ENCODE results near the gene POTEC.
"Not testable (repeated sequence)": the region's sequence is repeated elsewhere in the genome, so short reads cannot be mapped to it uniquely, and the experiment has no call there.

The POTEC gene

GRCh38 chr18:14543446-14543964 lies at the start of gene POTEC:
Gene POTEC, minus strand, starts transcription at chr18:14543600. Its CDS starts 454 bp downstream, at chr18:14543146.
- H3K9ac ChIP-seq (ENCODE audit: low read length); H3K27me3 ChIP-seq (ENCODE audit: control insufficient read depth, insufficient read depth, low read length); H3K9me3 ChIP-seq (ENCODE audit: control insufficient read depth, insufficient read depth, low read depth, low read length); H3K36me3 ChIP-seq (ENCODE audit: control insufficient read depth, insufficient read depth, low read length); H3K4me1 ChIP-seq (ENCODE audit: control insufficient read depth, insufficient read depth, low read length); H3K4me3 ChIP-seq (ENCODE audit: low read depth, low read length); H3K27ac ChIP-seq (ENCODE audit: low read depth, low read length): not testable (repeated sequence)

GRCh38 chr18:14577971-14578370 lies 34.6 kb upstream of the POTEC start:
- Histone ChIP-seq H3K4me3 (ENCODE audit: low read depth, low read length) (no peak overlapping the region), H3K9me3 (ENCODE audit: control insufficient read depth, insufficient read depth, low read depth, low read length) (peaks cover 4% of the 10 kb centered on the region; the same call in 1 of the 2 replicates), H3K27me3 (ENCODE audit: control insufficient read depth, insufficient read depth, low read length) (no peaks in the 10 kb centered on the region), H3K27ac (ENCODE audit: low read depth, low read length) (no peak overlapping the region), H3K36me3 (ENCODE audit: control insufficient read depth, insufficient read depth, low read length) (no peaks in the 10 kb centered on the region), H3K9ac (ENCODE audit: low read length) (no peak overlapping the region), H3K4me1 (ENCODE audit: control insufficient read depth, insufficient read depth, low read length) (no peaks in the 10 kb centered on the region)

- H3K4me1 ChIP-seq (ENCODE audit: control insufficient read depth, insufficient read depth, low read length): not testable (repeated sequence)
Observed at GRCh38 chr18:14559502-14559901, 16.1 kb upstream of the POTEC start.

GRCh38 chr18:14531659-14532058 lies 11.7 kb downstream of the POTEC start:
- not testable (repeated sequence) for H3K9ac ChIP-seq (ENCODE audit: low read length); H3K4me1 ChIP-seq (ENCODE audit: control insufficient read depth, insufficient read depth, low read length); H3K4me3 ChIP-seq (ENCODE audit: low read depth, low read length); H3K27me3 ChIP-seq (ENCODE audit: control insufficient read depth, insufficient read depth, low read length); H3K27ac ChIP-seq (ENCODE audit: low read depth, low read length); H3K36me3 ChIP-seq (ENCODE audit: control insufficient read depth, insufficient read depth, low read length); H3K9me3 ChIP-seq (ENCODE audit: control insufficient read depth, insufficient read depth, low read depth, low read length)

More at GRCh38 chr18:14559502-14559901, 16.1 kb upstream of the POTEC start:
- not testable (repeated sequence) for H3K27ac ChIP-seq (ENCODE audit: low read depth, low read length); H3K36me3 ChIP-seq (ENCODE audit: control insufficient read depth, insufficient read depth, low read length); H3K27me3 ChIP-seq (ENCODE audit: control insufficient read depth, insufficient read depth, low read length); H3K9ac ChIP-seq (ENCODE audit: low read length); H3K9me3 ChIP-seq (ENCODE audit: control insufficient read depth, insufficient read depth, low read depth, low read length); H3K4me3 ChIP-seq (ENCODE audit: low read depth, low read length)

GRCh38 chr18:14510707-14511106 lies 32.7 kb downstream of the POTEC start:
- not testable (repeated sequence) for H3K27ac ChIP-seq (ENCODE audit: low read depth, low read length); H3K4me1 ChIP-seq (ENCODE audit: control insufficient read depth, insufficient read depth, low read length); H3K36me3 ChIP-seq (ENCODE audit: control insufficient read depth, insufficient read depth, low read length); H3K27me3 ChIP-seq (ENCODE audit: control insufficient read depth, insufficient read depth, low read length); H3K9ac ChIP-seq (ENCODE audit: low read length); H3K4me3 ChIP-seq (ENCODE audit: low read depth, low read length); H3K9me3 ChIP-seq (ENCODE audit: control insufficient read depth, insufficient read depth, low read depth, low read length)

- H3K9ac ChIP-seq (ENCODE audit: low read length); H3K4me1 ChIP-seq (ENCODE audit: control insufficient read depth, insufficient read depth, low read length); H3K36me3 ChIP-seq (ENCODE audit: control insufficient read depth, insufficient read depth, low read length); H3K27me3 ChIP-seq (ENCODE audit: control insufficient read depth, insufficient read depth, low read length); H3K4me3 ChIP-seq (ENCODE audit: low read depth, low read length); H3K27ac ChIP-seq (ENCODE audit: low read depth, low read length): not testable (repeated sequence)
- H3K9me3 ChIP-seq (ENCODE audit: control insufficient read depth, insufficient read depth, low read depth, low read length): peaks cover 16% of the 10 kb centered on the region; the same call in 1 of the 2 replicates
Observed at GRCh38 chr18:14503691-14504090, 39.7 kb downstream of the POTEC start.

GRCh38 chr18:14501894-14502293 lies 41.5 kb downstream of the POTEC start:
- H3K27ac ChIP-seq (ENCODE audit: low read depth, low read length); H3K4me1 ChIP-seq (ENCODE audit: control insufficient read depth, insufficient read depth, low read length); H3K9ac ChIP-seq (ENCODE audit: low read length); H3K36me3 ChIP-seq (ENCODE audit: control insufficient read depth, insufficient read depth, low read length); H3K27me3 ChIP-seq (ENCODE audit: control insufficient read depth, insufficient read depth, low read length); H3K4me3 ChIP-seq (ENCODE audit: low read depth, low read length): not testable (repeated sequence)
- peaks cover 16% of the 10 kb centered on the region; the same call in 1 of the 2 replicates for H3K9me3 ChIP-seq (ENCODE audit: control insufficient read depth, insufficient read depth, low read depth, low read length)

- H3K27me3 ChIP-seq (ENCODE audit: control insufficient read depth, insufficient read depth, low read length); H3K27ac ChIP-seq (ENCODE audit: low read depth, low read length); H3K9ac ChIP-seq (ENCODE audit: low read length); H3K36me3 ChIP-seq (ENCODE audit: control insufficient read depth, insufficient read depth, low read length); H3K4me3 ChIP-seq (ENCODE audit: low read depth, low read length); H3K4me1 ChIP-seq (ENCODE audit: control insufficient read depth, insufficient read depth, low read length): not testable (repeated sequence)
- H3K9me3 ChIP-seq (ENCODE audit: control insufficient read depth, insufficient read depth, low read depth, low read length): peaks cover 11% of the 10 kb centered on the region; the same call in 1 of the 2 replicates
Observed at GRCh38 chr18:14489256-14490014, 54.0 kb downstream of the POTEC start.

- not testable (repeated sequence) for H3K36me3 ChIP-seq (ENCODE audit: control insufficient read depth, insufficient read depth, low read length); H3K9ac ChIP-seq (ENCODE audit: low read length); H3K4me3 ChIP-seq (ENCODE audit: low read depth, low read length); H3K27me3 ChIP-seq (ENCODE audit: control insufficient read depth, insufficient read depth, low read length); H3K4me1 ChIP-seq (ENCODE audit: control insufficient read depth, insufficient read depth, low read length); H3K27ac ChIP-seq (ENCODE audit: low read depth, low read length)
- H3K9me3 ChIP-seq (ENCODE audit: control insufficient read depth, insufficient read depth, low read depth, low read length): peaks cover 11% of the 10 kb centered on the region; the same call in 1 of the 2 replicates
Observed at GRCh38 chr18:14488789-14489188, 54.6 kb downstream of the POTEC start.

GRCh38 chr18:14486926-14487580 lies 56.3 kb downstream of the POTEC start:
- H3K4me1 ChIP-seq (ENCODE audit: control insufficient read depth, insufficient read depth, low read length); H3K36me3 ChIP-seq (ENCODE audit: control insufficient read depth, insufficient read depth, low read length); H3K4me3 ChIP-seq (ENCODE audit: low read depth, low read length); H3K27me3 ChIP-seq (ENCODE audit: control insufficient read depth, insufficient read depth, low read length); H3K9ac ChIP-seq (ENCODE audit: low read length); H3K27ac ChIP-seq (ENCODE audit: low read depth, low read length): not testable (repeated sequence)
- peaks cover 11% of the 10 kb centered on the region; the same call in 1 of the 2 replicates for H3K9me3 ChIP-seq (ENCODE audit: control insufficient read depth, insufficient read depth, low read depth, low read length)

- H3K36me3 ChIP-seq (ENCODE audit: control insufficient read depth, insufficient read depth, low read length); H3K27me3 ChIP-seq (ENCODE audit: control insufficient read depth, insufficient read depth, low read length); H3K4me1 ChIP-seq (ENCODE audit: control insufficient read depth, insufficient read depth, low read length); H3K9me3 ChIP-seq (ENCODE audit: control insufficient read depth, insufficient read depth, low read depth, low read length); H3K4me3 ChIP-seq (ENCODE audit: low read depth, low read length); H3K27ac ChIP-seq (ENCODE audit: low read depth, low read length); H3K9ac ChIP-seq (ENCODE audit: low read length): not testable (repeated sequence)
Observed at GRCh38 chr18:14479076-14479475, 64.3 kb downstream of the POTEC start.

Data from HUES6 (cell line).